GM18861 (cell line): ENCODE data around the gene TMEM88.
"Not testable (repeated sequence)": the region's sequence is repeated elsewhere in the genome, so short reads cannot be mapped to it uniquely, and the experiment has no call there.

Experiments used
- ATAC-seq: cut with Tn5 transposase; IDR thresholded peaks from one replicate; pipeline ENCODE4 v1.9.1; 2021; ENCODE audit not compliant: unreplicated experiment

The TMEM88 gene

DNA sequence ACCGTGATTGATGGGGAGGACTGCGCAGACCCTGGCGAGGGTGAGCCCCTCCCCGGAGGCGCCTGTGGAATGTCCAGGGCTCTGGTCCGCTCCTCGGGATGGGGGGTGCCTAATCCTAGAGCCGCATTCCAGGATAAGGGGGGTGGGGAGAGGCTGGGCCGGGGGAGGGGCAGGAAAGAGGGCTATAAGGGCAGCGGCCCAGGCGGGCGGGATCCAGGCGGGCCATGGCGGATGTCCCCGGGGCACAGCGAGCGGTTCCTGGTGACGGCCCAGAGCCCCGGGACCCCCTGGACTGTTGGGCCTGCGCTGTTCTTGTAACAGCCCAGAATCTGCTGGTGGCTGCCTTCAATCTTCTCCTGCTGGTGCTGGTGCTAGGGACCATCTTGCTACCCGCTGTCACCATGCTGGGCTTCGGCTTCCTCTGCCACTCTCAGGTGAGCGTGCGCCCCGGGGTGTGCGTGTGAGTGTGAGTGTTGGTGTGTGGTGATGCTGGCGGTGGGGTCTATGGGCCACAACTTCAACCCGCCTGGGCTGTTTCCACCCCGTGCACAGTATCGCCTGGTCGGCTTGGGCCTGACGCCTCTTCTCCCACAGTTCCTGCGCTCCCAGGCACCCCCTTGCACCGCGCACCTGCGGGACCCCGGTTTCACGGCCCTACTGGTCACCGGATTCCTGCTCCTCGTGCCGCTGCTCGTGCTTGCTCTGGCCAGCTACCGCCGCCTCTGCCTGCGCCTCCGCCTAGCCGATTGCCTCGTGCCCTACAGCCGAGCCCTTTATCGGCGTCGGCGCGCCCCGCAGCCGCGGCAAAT lies at the start of gene TMEM88:
TMEM88 (plus strand) TSS at position 216 of the 809 bp plus-strand sequence; CDS start at position 225, 9 bp downstream.
- no peak for ATAC-seq

- ATAC-seq, result no peak
Measured at GRCh38 chr17:7806587-7806986, 48.3 kb upstream of the TMEM88 start.

- ATAC-seq, result no peak
Measured at GRCh38 chr17:7807206-7807605, 47.7 kb upstream of the TMEM88 start.

DNA sequence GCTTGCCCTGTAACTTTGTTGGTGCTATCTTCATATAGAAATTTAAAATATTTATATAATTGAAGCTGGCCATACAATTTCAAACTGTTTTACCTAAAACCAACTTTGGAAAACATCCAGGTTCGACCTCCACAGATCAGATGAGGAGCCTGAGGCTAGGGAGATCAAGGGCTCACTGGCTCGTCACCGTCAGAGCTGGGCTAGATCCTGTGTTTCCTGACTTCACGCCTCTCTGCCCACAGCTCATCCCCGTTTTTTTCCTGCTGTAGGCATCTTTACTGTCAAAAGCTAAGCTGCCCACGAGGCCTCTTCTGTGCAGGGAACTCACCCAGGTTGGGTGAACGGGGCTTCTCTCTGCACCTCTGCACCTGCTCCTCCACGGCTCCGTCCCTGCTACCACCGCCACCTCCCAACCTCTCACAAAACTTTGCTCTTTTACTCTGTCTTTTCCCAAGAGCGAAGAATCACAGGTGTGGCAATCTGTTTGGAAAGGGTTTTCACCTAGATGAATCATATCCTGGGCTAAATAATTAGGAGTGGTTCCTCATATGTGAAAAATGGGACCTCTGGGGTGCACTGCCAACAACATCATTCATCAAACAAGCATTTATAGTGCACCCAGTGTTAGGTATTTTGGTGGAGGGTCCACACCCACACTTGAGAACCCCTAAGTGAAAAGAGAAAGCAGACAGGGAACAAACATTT lies 45.6 kb upstream of the TMEM88 start:
- ATAC-seq, result no peak

GRCh38 chr17:7809791-7810343 lies 45.0 kb upstream of the TMEM88 start:
- ATAC-seq, result not testable (repeated sequence)

DNA sequence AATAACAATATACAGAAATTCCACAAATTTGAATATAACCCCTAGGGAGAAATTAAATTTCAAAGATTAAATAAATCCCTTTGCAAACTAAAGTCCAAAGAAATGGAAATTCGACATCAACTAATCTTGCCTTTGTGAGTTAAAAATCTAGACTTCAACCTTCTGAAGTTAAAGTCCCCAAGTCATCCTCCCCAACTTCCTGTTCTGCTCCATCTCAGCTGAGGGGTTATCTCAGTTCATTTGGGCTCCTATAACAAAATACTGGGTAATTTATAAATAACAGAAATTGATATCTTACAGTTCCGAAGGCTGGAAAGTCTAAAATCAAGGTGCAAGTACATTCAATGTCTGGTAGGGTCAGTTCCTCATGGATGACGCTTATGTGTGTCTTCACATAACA lies 43.6 kb upstream of the TMEM88 start:
- ATAC-seq, result no peak

GRCh38 chr17:7814969-7815368 lies 39.9 kb upstream of the TMEM88 start:
- no peak for ATAC-seq

DNA sequence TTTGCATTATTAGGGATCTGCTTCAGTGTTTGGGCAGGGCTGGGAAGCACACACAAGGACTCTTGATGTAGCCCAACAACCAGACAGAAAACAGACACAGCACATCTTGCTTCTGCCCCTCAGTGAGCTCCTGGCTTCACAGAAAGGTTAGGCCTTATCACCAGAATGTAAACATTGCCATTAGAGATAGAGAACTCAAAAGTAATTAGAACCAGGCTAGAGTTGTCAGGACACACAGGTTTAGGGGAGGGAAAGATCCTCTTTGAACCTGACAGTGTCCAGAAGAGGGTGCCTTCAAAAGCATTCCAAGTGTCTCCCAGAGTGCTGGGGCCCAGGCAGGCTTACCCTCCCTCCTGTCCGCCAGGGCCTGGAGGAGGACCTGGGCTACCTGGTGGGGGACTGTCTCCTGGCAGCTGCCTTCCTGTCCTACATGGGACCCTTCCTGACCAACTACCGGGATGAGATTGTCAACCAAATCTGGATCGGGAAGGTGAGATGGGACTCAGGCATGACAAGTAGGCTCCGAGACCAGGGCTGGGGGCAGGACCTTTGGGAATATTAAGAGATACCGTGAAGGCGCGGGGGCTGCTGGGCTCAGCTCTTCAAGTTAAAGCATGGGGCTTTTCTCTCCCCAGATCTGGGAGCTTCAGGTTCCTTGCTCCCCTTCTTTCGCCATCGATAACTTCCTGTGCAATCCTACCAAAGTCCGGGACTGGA lies 37.8 kb upstream of the TMEM88 start:
- no peak for ATAC-seq

DNA sequence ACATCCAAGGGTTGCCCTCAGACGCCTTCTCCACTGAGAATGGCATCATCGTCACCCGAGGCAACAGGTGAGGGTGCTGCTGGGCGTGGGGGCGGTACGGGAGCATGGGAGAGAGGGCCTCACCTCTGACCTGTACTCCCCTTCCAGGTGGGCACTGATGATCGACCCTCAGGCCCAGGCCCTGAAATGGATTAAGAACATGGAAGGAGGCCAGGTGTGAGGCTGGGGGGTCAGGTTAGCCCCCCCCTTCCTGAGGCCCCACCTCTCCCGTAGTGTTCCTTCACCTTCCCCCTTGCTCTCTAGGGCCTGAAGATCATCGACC lies 37.3 kb upstream of the TMEM88 start:
- ATAC-seq, result no peak

GRCh38 chr17:7818026-7818425 lies 36.8 kb upstream of the TMEM88 start:
- ATAC-seq, result no peak

DNA sequence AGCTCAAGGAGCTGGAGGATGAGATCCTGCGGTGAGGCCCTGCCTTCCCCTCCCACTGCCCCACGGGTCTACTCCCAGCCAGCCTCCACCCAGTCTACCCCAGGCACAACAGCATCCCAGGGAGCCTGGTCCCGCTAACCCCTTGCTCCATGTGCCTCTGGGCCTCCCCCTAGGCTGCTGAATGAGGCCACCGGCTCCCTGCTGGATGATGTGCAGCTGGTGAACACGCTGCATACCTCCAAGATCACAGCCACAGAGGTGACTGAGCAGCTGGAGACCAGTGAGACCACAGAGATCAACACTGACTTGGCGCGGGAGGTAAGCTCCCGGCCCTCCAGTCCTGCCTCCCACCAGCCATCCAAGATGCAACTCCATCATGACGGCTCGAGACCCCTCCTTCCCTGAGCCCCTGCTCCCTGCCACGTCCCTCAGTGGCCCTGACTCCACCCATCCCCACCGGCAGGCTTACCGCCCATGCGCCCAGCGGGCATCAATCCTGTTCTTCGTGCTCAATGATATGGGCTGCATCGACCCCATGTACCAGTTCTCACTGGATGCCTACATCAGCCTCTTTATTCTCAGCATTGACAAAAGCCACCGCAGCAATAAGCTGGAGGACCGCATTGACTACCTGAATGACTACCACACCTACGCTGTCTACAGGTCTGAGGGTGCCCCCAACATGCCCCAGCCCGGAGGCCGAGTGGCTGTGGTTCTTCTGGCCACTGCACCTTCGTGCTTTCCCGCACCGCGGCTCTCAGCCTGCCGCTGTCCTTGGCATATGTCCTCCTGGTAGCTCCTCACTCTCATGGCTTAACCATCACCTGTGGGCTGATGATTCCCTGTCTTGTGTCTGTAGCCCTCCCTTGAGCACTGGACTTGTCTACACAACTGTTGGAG lies 35.9 kb upstream of the TMEM88 start:
- ATAC-seq, result no peak

GRCh38 chr17:7820231-7820630 lies 34.6 kb upstream of the TMEM88 start:
- ATAC-seq, result no peak

DNA sequence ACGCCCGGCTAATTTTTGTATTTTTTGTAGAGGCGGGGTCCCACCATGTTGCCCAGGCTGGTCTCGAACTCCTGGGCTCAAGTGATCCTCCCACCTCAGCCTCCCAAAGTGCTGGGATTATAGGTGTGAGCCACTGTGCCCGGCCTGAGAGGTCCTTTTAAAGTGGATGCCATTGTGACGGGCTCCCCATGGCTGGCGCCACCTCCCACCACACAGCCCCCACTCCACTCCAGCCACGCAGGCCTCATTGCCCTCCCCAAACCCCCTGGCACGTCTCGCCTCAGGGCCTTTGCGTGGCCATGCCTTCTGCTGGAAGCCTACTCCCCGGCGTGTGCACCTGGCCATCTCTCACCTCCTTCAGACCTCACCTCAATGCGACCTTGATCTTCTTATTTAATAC lies 32.7 kb upstream of the TMEM88 start:
- ATAC-seq, result no peak

- ATAC-seq, result no peak
Measured at GRCh38 chr17:7823581-7824001, 31.3 kb upstream of the TMEM88 start.

DNA sequence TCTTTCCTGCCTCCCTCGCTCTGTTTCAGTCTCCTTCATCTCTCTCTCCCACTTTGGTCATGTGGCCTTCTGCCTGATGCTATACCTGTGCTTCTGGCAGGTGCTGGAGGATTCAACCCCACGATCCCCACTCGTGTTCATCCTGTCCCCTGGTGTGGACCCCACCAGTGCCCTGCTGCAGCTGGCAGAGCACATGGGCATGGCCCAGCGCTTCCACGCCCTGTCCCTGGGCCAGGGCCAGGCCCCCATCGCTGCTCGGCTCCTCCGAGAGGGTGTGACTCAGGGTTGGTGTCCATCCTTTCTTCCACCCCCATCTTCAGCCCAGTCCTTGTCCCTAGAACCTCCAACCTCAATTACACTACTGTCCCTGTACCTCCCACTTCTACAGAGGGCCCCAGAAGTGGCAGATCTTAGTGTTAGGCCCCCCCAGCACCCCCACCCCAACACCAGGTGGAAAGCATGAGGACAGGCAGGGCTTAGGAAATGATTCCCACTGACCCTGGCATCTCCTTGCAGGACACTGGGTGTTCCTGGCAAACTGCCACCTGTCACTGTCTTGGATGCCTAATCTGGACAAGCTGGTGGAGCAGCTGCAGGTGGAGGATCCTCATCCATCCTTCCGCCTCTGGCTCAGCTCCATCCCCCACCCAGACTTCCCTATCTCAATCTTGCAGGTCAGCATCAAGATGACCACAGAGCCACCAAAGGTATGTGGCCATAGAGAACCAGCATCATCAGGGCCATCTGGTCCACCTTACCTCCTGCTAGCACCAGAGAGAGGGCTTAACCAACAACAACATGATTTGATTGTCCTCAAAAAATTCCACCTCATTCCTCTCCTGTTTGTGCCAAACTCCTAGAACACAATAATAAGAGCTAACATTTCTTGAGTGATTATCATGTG lies 30.6 kb upstream of the TMEM88 start:
- ATAC-seq, result no peak

DNA sequence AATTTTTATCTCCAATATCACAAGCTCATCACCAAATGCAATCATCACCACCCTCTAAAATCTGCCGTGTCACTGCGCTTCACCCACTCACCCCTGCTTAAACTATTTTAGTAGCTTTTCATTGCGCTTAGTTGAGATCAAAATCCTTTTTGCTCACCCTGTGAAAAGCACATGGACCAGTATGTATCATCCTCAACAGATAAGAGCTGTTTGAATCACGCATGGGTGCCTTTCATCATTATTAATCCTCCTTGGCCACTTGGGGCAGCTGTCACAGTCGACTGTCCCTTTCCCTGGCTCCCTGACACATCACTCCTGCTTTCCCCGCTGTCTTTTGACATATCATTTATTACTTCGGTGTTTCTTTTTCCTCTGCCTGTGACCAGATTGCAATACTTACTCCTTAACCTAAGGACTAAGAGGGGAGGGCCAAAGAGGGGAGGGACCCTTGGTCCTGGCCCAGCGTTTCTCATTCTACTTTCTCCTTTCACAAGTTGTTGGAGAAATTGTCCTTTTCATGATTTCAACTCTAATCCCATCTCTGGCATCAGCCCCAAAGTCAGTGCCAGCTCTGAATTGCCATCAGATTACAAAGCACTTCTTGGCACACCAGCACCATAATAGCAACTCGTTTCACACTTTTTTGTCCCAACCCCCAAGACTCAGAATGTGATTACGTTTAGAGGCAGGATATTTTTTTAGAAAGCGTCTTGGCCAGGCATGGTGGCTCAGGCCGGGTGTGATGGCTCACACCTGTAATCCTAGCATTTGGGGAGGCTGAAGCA lies 29.5 kb upstream of the TMEM88 start:
- no peak for ATAC-seq

DNA sequence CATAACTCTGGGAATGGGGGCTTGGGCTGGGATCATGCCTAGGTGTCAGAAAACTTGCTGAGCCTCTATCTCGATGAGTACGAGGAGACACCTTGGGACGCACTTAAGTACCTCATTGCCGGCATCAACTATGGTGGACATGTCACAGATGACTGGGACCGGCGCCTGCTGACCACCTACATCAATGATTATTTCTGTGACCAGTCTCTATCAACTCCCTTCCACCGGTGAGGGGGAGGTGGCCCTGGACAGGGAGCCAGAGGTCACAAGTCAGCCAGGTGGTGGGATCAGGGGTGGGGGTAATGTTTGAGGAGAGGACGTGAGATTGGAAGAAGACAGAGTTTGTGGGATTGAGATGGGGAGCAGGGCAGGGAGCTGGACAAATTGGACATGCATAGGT lies 24.2 kb upstream of the TMEM88 start:
- no peak for ATAC-seq

GRCh38 chr17:7831233-7831632 lies 23.6 kb upstream of the TMEM88 start:
- no peak for ATAC-seq

- no peak for ATAC-seq
Measured at GRCh38 chr17:7832431-7832830, 22.4 kb upstream of the TMEM88 start.
